Measurements from ENCODE around the gene CDC42EP4.

Gene CDC42EP4

GRCh38 chr17:73247726-73248125 is 64.1 kb downstream of the CDC42EP4 start:
- DNase-seq = no peak

GRCh38 chr17:73240561-73240960 is 71.2 kb downstream of the CDC42EP4 start:
- DNase-seq = no peak

GRCh38 chr17:73237714-73238113 is 74.1 kb downstream of the CDC42EP4 start:
- no peak for DNase-seq

- DNase-seq = no peak
Measured at GRCh38 chr17:73234736-73235135, 77.1 kb downstream of the CDC42EP4 start.
